Lower lobe of right lung (tissue), 2 donors: ENCODE measurements around the gene ROS1. TPM values are rescaled to one million over a fixed set of nuclear protein-coding genes. Genes with fewer than 3 reads are reported as not detected.

ENCODE experiments used
- ATAC-seq, 2 donors: fragments of 200-7000 bp; cut with Tn5 transposase; one replicate each; pipeline ENCODE4 v1.9.1; 2020 to 2022; ENCODE audit warnings: mild to moderate bottlenecking in 2 of 2, moderate library complexity in 2 of 2
- DNase-seq: peaks from one replicate; pipeline ENCODE4 v3.0.0-alpha.2; 2020
- H3K27ac ChIP-seq: fragments of 200-600 bp; one replicate; pipeline ENCODE4 v1.8.0; 2022
- H3K27me3 ChIP-seq: fragments of 200-600 bp; one replicate; pipeline ENCODE4 v1.8.0; 2022; ENCODE audit warnings: low read depth
- H3K36me3 ChIP-seq: fragments of 200-600 bp; one replicate; pipeline ENCODE4 v1.8.0; 2022; ENCODE audit warnings: mild to moderate bottlenecking
- H3K4me1 ChIP-seq: fragments of 200-600 bp; one replicate; pipeline ENCODE4 v1.8.0; 2022
- H3K4me3 ChIP-seq: fragments of 200-600 bp; one replicate; pipeline ENCODE4 v1.8.0; 2022; ENCODE audit warnings: mild to moderate bottlenecking
- H3K9me3 ChIP-seq: fragments of 200-600 bp; one replicate; pipeline ENCODE4 v1.8.0; 2022
- intact Hi-C: fragments of 100-400 bp; cut with DNase I; formaldehyde crosslinking; loops from one replicate; pipeline ENCODE4 v1.11.0; 2022
- total RNA-seq: library from RNA; stranded (reverse); fragmentation: NEBNext Ultra II Directional; extraction: Animal tissue kit (Norgen Biotek cat#: 25700); gene quantifications from one replicate; pipeline ENCODE4 v1.2.1, GENCODE V29; 2021
- TF ChIP-seq, protein P1 (sequence below): fragments of 200-600 bp; IDR thresholded peaks from one replicate; pipeline ENCODE4 v1.8.0; 2022; ENCODE audit warnings: antibody characterized with exemption, mild to moderate bottlenecking
- donor health status: DM: no; HTN: yes; CAD: no; lungs with severe emphysema.

Gene ROS1
- total RNA-seq, 1 donor from 2014 or later = 151 TPM

- H3K9me3 ChIP-seq = no peaks in the 10 kb centered on the region
- intact Hi-C loops = no loop called here
- no peak for ATAC-seq
- peaks cover 17% of the 10 kb centered on the region for H3K4me1 ChIP-seq
- no peak overlapping the region for H3K4me3 ChIP-seq
- H3K27me3 ChIP-seq = peaks cover 88% of the 10 kb centered on the region
- no peak overlapping the region for H3K27ac ChIP-seq
- H3K36me3 ChIP-seq = no peaks in the 10 kb centered on the region
- DNase-seq = no peak
- TF ChIP-seq, protein P1, sequence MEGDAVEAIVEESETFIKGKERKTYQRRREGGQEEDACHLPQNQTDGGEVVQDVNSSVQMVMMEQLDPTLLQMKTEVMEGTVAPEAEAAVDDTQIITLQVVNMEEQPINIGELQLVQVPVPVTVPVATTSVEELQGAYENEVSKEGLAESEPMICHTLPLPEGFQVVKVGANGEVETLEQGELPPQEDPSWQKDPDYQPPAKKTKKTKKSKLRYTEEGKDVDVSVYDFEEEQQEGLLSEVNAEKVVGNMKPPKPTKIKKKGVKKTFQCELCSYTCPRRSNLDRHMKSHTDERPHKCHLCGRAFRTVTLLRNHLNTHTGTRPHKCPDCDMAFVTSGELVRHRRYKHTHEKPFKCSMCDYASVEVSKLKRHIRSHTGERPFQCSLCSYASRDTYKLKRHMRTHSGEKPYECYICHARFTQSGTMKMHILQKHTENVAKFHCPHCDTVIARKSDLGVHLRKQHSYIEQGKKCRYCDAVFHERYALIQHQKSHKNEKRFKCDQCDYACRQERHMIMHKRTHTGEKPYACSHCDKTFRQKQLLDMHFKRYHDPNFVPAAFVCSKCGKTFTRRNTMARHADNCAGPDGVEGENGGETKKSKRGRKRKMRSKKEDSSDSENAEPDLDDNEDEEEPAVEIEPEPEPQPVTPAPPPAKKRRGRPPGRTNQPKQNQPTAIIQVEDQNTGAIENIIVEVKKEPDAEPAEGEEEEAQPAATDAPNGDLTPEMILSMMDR = no peak
Observed at GRCh38 chr6:117269638-117270054, 156.1 kb downstream of the ROS1 start.

DNA sequence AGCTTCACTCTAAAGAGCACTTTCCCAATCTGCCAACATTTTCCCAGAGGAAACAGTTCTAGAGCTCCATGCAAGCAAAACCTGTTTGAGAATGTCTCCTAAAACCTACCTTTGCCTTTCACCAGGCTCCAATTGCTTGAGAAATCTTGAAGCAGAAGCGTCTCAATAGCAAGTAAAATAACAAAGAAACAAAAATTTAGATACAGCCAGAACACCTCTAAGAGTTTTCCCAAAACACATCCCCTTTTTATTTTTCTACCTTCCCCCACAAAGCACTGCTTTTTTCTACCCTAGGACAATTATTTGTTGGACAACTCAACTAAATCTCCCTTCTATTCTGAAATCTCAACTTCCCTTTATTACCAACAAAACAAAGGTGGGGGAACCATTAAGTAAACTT is 156.8 kb downstream of the ROS1 start:
- H3K4me3 ChIP-seq = no peak overlapping the region
- intact Hi-C loops = no loop called here
- H3K27ac ChIP-seq = no peak overlapping the region
- H3K9me3 ChIP-seq = no peaks in the 10 kb centered on the region
- TF ChIP-seq, protein P1 = no peak
- no peak for DNase-seq
- no peaks in the 10 kb centered on the region for H3K36me3 ChIP-seq
- peaks cover 92% of the 10 kb centered on the region for H3K27me3 ChIP-seq
- no peak for ATAC-seq
- H3K4me1 ChIP-seq = peaks cover 22% of the 10 kb centered on the region

DNA sequence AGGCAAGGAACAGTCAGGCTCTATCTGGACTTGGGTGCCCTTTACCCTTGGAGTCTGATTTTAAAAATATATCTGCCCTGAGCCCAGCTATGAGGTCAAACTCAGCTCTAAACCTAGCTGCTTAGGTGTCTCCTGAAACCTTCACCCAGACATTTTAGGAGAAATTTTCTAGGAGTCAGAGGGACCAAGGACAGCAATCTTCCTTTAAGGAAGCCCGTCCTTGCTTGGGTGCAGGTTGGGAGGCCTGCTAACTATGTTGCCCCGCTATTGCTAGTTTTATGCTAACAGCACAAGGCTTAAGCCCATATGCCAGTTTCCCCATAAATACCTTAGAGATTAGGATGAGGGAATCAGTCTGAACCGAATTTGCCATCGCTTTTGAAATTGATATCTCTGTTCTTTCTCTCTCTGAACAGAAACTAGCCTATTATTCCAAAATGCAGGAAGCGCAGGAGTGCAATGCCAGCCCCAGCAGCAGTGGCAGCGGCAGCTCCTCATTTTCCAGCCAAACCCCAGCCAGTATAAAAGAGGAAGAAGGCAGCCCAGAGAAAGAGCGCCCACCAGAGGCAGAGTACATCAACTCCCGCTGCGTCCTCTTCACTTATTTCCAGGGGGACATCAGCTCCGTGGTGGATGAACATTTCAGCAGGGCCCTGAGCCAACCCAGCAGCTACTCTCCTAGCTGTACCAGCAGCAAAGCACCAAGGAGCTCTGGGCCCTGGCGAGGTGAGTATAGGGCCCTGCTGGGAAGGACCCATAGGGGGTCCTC is 157.8 kb downstream of the ROS1 start:
- Histone ChIP-seq H3K4me3 (no peak overlapping the region), H3K36me3 (no peaks in the 10 kb centered on the region), H3K4me1 (peaks cover 22% of the 10 kb centered on the region), H3K9me3 (no peaks in the 10 kb centered on the region), H3K27ac (no peak overlapping the region), H3K27me3 (peaks cover 98% of the 10 kb centered on the region)
- intact Hi-C loops = no loop called here
- TF ChIP-seq, protein P1 = no peak
- DNase-seq (no peak), ATAC-seq (no peak)

DNA sequence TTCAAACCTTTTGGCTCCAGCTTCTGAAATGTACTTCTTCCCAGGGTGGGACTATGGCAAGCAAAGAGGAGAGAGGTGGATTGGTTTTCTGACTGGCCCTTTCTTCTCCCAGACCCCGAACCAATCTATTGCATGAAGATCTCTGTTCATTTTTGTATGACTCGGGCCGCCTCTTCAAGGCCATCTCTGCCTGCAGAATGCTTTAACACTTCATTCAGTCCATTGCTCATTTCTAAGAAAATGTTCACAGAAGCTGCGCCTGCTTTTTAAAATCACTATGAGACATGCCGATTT is 158.7 kb downstream of the ROS1 start:
- intact Hi-C loops = no loop called here
- H3K9me3 ChIP-seq = no peaks in the 10 kb centered on the region
- TF ChIP-seq, protein P1 = no peak
- no peaks in the 10 kb centered on the region for H3K36me3 ChIP-seq
- no peak for DNase-seq
- H3K27ac ChIP-seq = no peak overlapping the region
- H3K4me3 ChIP-seq = no peak overlapping the region
- ATAC-seq = no peak
- peaks cover 22% of the 10 kb centered on the region for H3K4me1 ChIP-seq
- peaks cover 94% of the 10 kb centered on the region for H3K27me3 ChIP-seq

GRCh38 chr6:117266257-117267053 is 159.3 kb downstream of the ROS1 start:
- intact Hi-C loops = no loop called here
- peaks cover 94% of the 10 kb centered on the region for H3K27me3 ChIP-seq

More at GRCh38 chr6:117266257-117267053, 159.3 kb downstream of the ROS1 start:
- TF ChIP-seq, protein P1 = no peak
- Histone ChIP-seq H3K4me1 (peaks cover 22% of the 10 kb centered on the region), H3K27ac (no peak overlapping the region), H3K4me3 (peak overlapping the region; percentile 46), H3K36me3 (no peaks in the 10 kb centered on the region), H3K9me3 (no peaks in the 10 kb centered on the region)
- DNase-seq (no peak), ATAC-seq (no peak)
